ENCODE data around the gene RMDN2.

RMDN2 gene

GRCh38 chr2:37925063-37925897 is at the start of gene RMDN2 (continued):
- TF ChIP-seq PRDM10 (tag by site-specific recombination; IDR thresholded peaks at IDR 0.05) (no peak), ZBTB11 (tag by site-specific recombination; conservative IDR thresholded peaks at IDR 0.05; ENCODE audit: low read depth) (peak; percentile 97), TRIM28 (IDR thresholded peaks at IDR 0.05; ENCODE audit: borderline replicate concordance, low read length) (no peak), SETDB1 (IDR thresholded peaks at IDR 0.05; ENCODE audit: insufficient read length, low read length) (no peak), MYNN (tag by site-specific recombination; IDR thresholded peaks at IDR 0.05; ENCODE audit: borderline replicate concordance) (no peak), OVOL3 (tag by site-specific recombination; IDR thresholded peaks at IDR 0.05) (no peak), HOXA7 (CRISPR knock-in tag; IDR thresholded peaks at IDR 0.05; ENCODE audit: borderline replicate concordance) (no peak), ZNF518A (tag by site-specific recombination; conservative IDR thresholded peaks at IDR 0.05; ENCODE audit: low read depth) (peak; percentile 98), MZF1 (tag by site-specific recombination; IDR thresholded peaks at IDR 0.05; ENCODE audit: borderline replicate concordance) (no peak), ZNF529 (tag by site-specific recombination; IDR thresholded peaks at IDR 0.05; ENCODE audit: insufficient replicate concordance) (no peak), GLIS2 (tag by site-specific recombination; IDR thresholded peaks at IDR 0.05) (peak; percentile 98), ZNF639 (tag by site-specific recombination; IDR thresholded peaks at IDR 0.05) (no peak), ZNF311 (tag by site-specific recombination; IDR thresholded peaks at IDR 0.05; ENCODE audit: borderline replicate concordance) (no peak), ZNF677 (tag by site-specific recombination; IDR thresholded peaks at IDR 0.05) (no peak), ZNF248 (tag by site-specific recombination; IDR thresholded peaks at IDR 0.05) (no peak), BCL11B (tag by site-specific recombination; IDR thresholded peaks at IDR 0.05; ENCODE audit: low read depth) (peak; percentile 58; the same call in 1 of the 2 replicates), ZNF707 (tag by site-specific recombination; IDR thresholded peaks at IDR 0.05) (no peak), ZNF146 (tag by site-specific recombination; IDR thresholded peaks at IDR 0.05) (no peak), ZSCAN5A (tag by site-specific recombination; IDR thresholded peaks at IDR 0.05) (peak; percentile 98), ZNF561 (tag by site-specific recombination; IDR thresholded peaks at IDR 0.05; ENCODE audit: borderline replicate concordance) (no peak; the same call in 1 of the 2 replicates)

Data from HEK293 (cell line).